H1 (cell line): ENCODE measurements around the gene MEGF11. TPM values are rescaled to one million over a fixed set of nuclear protein-coding genes. Genes with fewer than 3 reads are reported as not detected.

Experiments
- CTCF ChIA-PET: fragments of 300-600 bp; sonication (Branson Sonifier 250); formaldehyde crosslinking; loops from one replicate; lab custom pipeline; 2021; ENCODE audit not compliant: partially characterized antibody; lab: Charles Lee
- POLR2A ChIA-PET: fragments of 300-600 bp; sonication (Branson Sonifier 250); formaldehyde crosslinking; loops from one replicate; lab custom pipeline; 2021; ENCODE audit warnings: inconsistent platforms; ENCODE audit not compliant: partially characterized antibody; lab: Charles Lee
- DNase-seq, 2 experiments: peaks; one replicate each; pipeline versions ENCODE4 v3.0.0 to v3.0.0-alpha.2; 2010 to 2022; ENCODE audit warnings: low spot score in 2 of 2, low read depth in 1 of 2, mixed read lengths in 1 of 2
- FAIRE-seq: peaks from 2 replicates; lab custom pipeline; 2011; peaks lifted over from hg19 to GRCh38; lab: Jason Lieb, UNC
- H2AFZ ChIP-seq: 2 replicates; pipeline ENCODE4 v1.8.1; 2012; ENCODE audit warnings: low read length, inconsistent platforms
- H2AK5ac ChIP-seq: 2 replicates; pipeline ENCODE4 v1.6.1; 2013; ENCODE audit warnings: low read depth, low read length
- H2BK120ac ChIP-seq: replicated peaks from 2 replicates; pipeline ENCODE3; 2013; ENCODE audit warnings: low read depth, low read length, inconsistent platforms
- H2BK12ac ChIP-seq: 2 replicates; pipeline ENCODE4 v1.6.1; 2013; ENCODE audit warnings: low read depth, low read length
- H2BK15ac ChIP-seq: 2 replicates; pipeline ENCODE4 v1.6.1; 2013; ENCODE audit warnings: low read length
- H2BK20ac ChIP-seq: 2 replicates; pipeline ENCODE4 v1.6.1; 2013; ENCODE audit warnings: low read length
- H2BK5ac ChIP-seq: 2 replicates; pipeline ENCODE4 v1.6.1; 2013; ENCODE audit warnings: low read depth, low read length
- H3K14ac ChIP-seq: 2 replicates; pipeline ENCODE4 v1.6.1; 2013; ENCODE audit warnings: inconsistent platforms; ENCODE audit not compliant: insufficient read length
- H3K18ac ChIP-seq: 2 replicates; pipeline ENCODE4 v1.6.1; 2013; ENCODE audit warnings: low read length; ENCODE audit errors: extremely low read depth
- H3K23ac ChIP-seq: 2 replicates; pipeline ENCODE4 v1.6.1; 2013; ENCODE audit warnings: inconsistent platforms; ENCODE audit not compliant: insufficient read length
- H3K23me2 ChIP-seq: 2 replicates; pipeline ENCODE4 v1.6.1; 2013; ENCODE audit warnings: low read depth, low read length
- H3K27ac ChIP-seq: 2 replicates; pipeline ENCODE4 v1.6.1; 2011; ENCODE audit warnings: low read depth, low read length, inconsistent platforms
- H3K27me3 ChIP-seq, 4 experiments: replicated peaks in 1 of 4; 1 replicate in 1 of 4; 2 replicates in 3 of 4; pipeline versions ENCODE4 v1.6.1 to v1.8.1; 2011 to 2013; ENCODE audit warnings: low read length in 3 of 4, mild to moderate bottlenecking in 3 of 4, inconsistent platforms in 2 of 4, mixed read lengths in 2 of 4, moderate library complexity in 1 of 4; ENCODE audit not compliant: control insufficient read depth in 3 of 4, insufficient read depth in 3 of 4; ENCODE audit errors: extremely low read depth in 1 of 4
- H3K36me3 ChIP-seq, 4 experiments: 2 replicates each; pipeline versions ENCODE4 v1.6.1 to v1.8.1; 2011 to 2013; ENCODE audit warnings: mild to moderate bottlenecking in 4 of 4, low read length in 3 of 4, moderate library complexity in 2 of 4, control low read depth in 1 of 4, inconsistent platforms in 1 of 4; ENCODE audit not compliant: insufficient read depth in 4 of 4, control insufficient read depth in 2 of 4
- H3K4ac ChIP-seq: replicated peaks from 2 replicates; pipeline ENCODE3; 2013; ENCODE audit warnings: low read length, low read depth, mixed read lengths, inconsistent platforms; ENCODE audit not compliant: insufficient read length
- H3K4me1 ChIP-seq, 4 experiments: replicated peaks in 1 of 4; 1 replicate in 1 of 4; 2 replicates in 3 of 4; pipeline versions ENCODE4 v1.6.1 to v1.8.1; 2011 to 2013; ENCODE audit warnings: low read length in 3 of 4, inconsistent platforms in 2 of 4, mixed read lengths in 1 of 4; ENCODE audit not compliant: insufficient read depth in 4 of 4, control insufficient read depth in 3 of 4
- H3K4me2 ChIP-seq, 2 experiments: 2 replicates each; pipeline versions ENCODE4 v1.6.1 to v1.8.1; 2011 to 2013; ENCODE audit warnings: low read depth in 2 of 2, low read length in 2 of 2, control low read depth in 1 of 2, inconsistent platforms in 1 of 2, mild to moderate bottlenecking in 1 of 2; ENCODE audit not compliant: insufficient read depth in 1 of 2
- H3K4me3 ChIP-seq, 4 experiments: fragments of 200-600, 300-600 bp in 1 of 4; sonication (generic), shearing (Covaris generic), sonication (Bioruptor Twin) in 1 of 4; 2 replicates each; pipeline versions ENCODE4 v1.5.1 to v1.8.1; 2011 to 2016; ENCODE audit warnings: low read length in 4 of 4, low read depth in 3 of 4, control low read depth in 2 of 4, inconsistent platforms in 2 of 4, mild to moderate bottlenecking in 2 of 4, mixed read lengths in 1 of 4, moderate library complexity in 1 of 4; ENCODE audit not compliant: insufficient read depth in 2 of 4; ENCODE audit errors: extremely low read depth in 1 of 4
- H3K56ac ChIP-seq: replicated peaks from 2 replicates; pipeline ENCODE3; 2013; ENCODE audit warnings: low read depth, mild to moderate bottlenecking, mixed read lengths, low read length, inconsistent platforms; ENCODE audit not compliant: insufficient read length
- H3K79me1 ChIP-seq: 2 replicates; pipeline ENCODE4 v1.6.1; 2013; ENCODE audit warnings: low read depth, low read length, control low read depth
- H3K79me2 ChIP-seq, 2 experiments: 2 replicates each; pipeline versions ENCODE4 v1.6.1 to v1.8.1; 2012 to 2013; ENCODE audit warnings: low read length in 2 of 2, mild to moderate bottlenecking in 2 of 2, inconsistent platforms in 1 of 2; ENCODE audit not compliant: insufficient read depth in 2 of 2, control insufficient read depth in 1 of 2
- H3K9ac ChIP-seq, 4 experiments: replicated peaks in 1 of 4; 1 replicate in 1 of 4; 2 replicates in 3 of 4; pipeline versions ENCODE4 v1.6.1 to v1.8.1; 2011 to 2013; ENCODE audit warnings: low read depth in 3 of 4, low read length in 3 of 4, control low read depth in 2 of 4, mild to moderate bottlenecking in 2 of 4, moderate library complexity in 2 of 4, inconsistent platforms in 1 of 4; ENCODE audit errors: extremely low read depth in 1 of 4
- H3K9me3 ChIP-seq, 2 experiments: 2 replicates each; pipeline versions ENCODE4 v1.6.1 to v1.8.1; 2012 to 2013; ENCODE audit warnings: mild to moderate bottlenecking in 2 of 2, moderate library complexity in 2 of 2, control low read depth in 1 of 2, inconsistent platforms in 1 of 2, low read depth in 1 of 2, low read length in 1 of 2, mixed read lengths in 1 of 2; ENCODE audit not compliant: insufficient read depth in 2 of 2
- H4K20me1 ChIP-seq, 2 experiments: replicated peaks in 1 of 2; 2 replicates each; pipeline versions ENCODE3 to v1.8.1; 2011 to 2013; ENCODE audit warnings: inconsistent platforms in 2 of 2, low read length in 2 of 2, mild to moderate bottlenecking in 1 of 2; ENCODE audit not compliant: insufficient read depth in 2 of 2, control insufficient read depth in 1 of 2
- H4K5ac ChIP-seq: 2 replicates; pipeline ENCODE4 v1.6.1; 2013; ENCODE audit warnings: low read length, low read depth, mixed read lengths, inconsistent platforms; ENCODE audit not compliant: insufficient read length
- H4K8ac ChIP-seq: 2 replicates; pipeline ENCODE4 v1.8.0; 2013; ENCODE audit warnings: mild to moderate bottlenecking, moderate library complexity, low read length, inconsistent platforms; ENCODE audit not compliant: insufficient read depth; ENCODE audit errors: extremely low read depth
- H4K91ac ChIP-seq: replicated peaks from 2 replicates; pipeline ENCODE3; 2013; ENCODE audit warnings: low read length, mixed read lengths, inconsistent platforms; ENCODE audit not compliant: insufficient read length
- EP300 ChIP-seq, 2 experiments: IDR thresholded peaks; 1 replicate in 1 of 2; 2 replicates in 1 of 2; pipeline ENCODE4 v1.6.1; 2011 to 2012; ENCODE audit warnings: low read depth in 2 of 2, low read length in 2 of 2, mild to moderate bottlenecking in 2 of 2, borderline replicate concordance in 1 of 2, inconsistent platforms in 1 of 2, moderate library complexity in 1 of 2
- HDAC6 ChIP-seq: IDR thresholded peaks from one replicate; pipeline ENCODE4 v1.7.1; 2012; ENCODE audit warnings: low read depth, mild to moderate bottlenecking, inconsistent platforms, low read length, moderate library complexity
- KDM1A ChIP-seq: fragments of 200-600, 300-600 bp; sonication (generic); IDR thresholded peaks from 2 replicates; pipeline ENCODE4 v1.7.1; 2016; ENCODE audit warnings: mild to moderate bottlenecking, low read length, borderline replicate concordance
- POU5F1 ChIP-seq: IDR thresholded peaks from 2 replicates; pipeline ENCODE4 v1.6.1; 2011; ENCODE audit warnings: low read depth, mild to moderate bottlenecking, low read length, moderate library complexity
- RBBP5 ChIP-seq: IDR thresholded peaks from 2 replicates; pipeline ENCODE4 v1.7.1; 2012; ENCODE audit warnings: low read depth, mild to moderate bottlenecking, inconsistent platforms, low read length, moderate library complexity, borderline replicate concordance
- RXRA ChIP-seq: IDR thresholded peaks from 2 replicates; pipeline ENCODE4 v1.6.1; 2011; ENCODE audit warnings: low read depth, mild to moderate bottlenecking, low read length, moderate library complexity; ENCODE audit not compliant: insufficient read depth
- SP1 ChIP-seq: IDR thresholded peaks from 2 replicates; pipeline ENCODE4 v1.6.1; 2011; ENCODE audit warnings: low read depth, low read length
- SP4 ChIP-seq: IDR thresholded peaks from 2 replicates; pipeline ENCODE4 v1.6.1; 2012; ENCODE audit warnings: low read length, inconsistent platforms
- SRF ChIP-seq: IDR thresholded peaks from 2 replicates; pipeline ENCODE4 v1.6.1; 2011; ENCODE audit warnings: mild to moderate bottlenecking, low read depth, low read length, moderate library complexity
- TCF12 ChIP-seq: IDR thresholded peaks from 2 replicates; pipeline ENCODE4 v1.6.1; 2011; ENCODE audit warnings: low read depth, mild to moderate bottlenecking, low read length
- ZNF274 ChIP-seq: IDR thresholded peaks from 2 replicates; pipeline ENCODE4 v1.7.0; 2012; ENCODE audit warnings: low read length, borderline replicate concordance; ENCODE audit errors: extremely low read depth
- WGBS, 2 experiments: shearing (Covaris generic) in 1 of 2; methylation state at CpG; one replicate each; pipeline versions ENCODE4 v1.1.6 to v1.1.7; 2013 to 2015; ENCODE audit warnings: low lambda C conversion rate in 2 of 2, mixed read lengths in 2 of 2, inconsistent platforms in 1 of 2, low coverage in 1 of 2, missing lambda C conversion rate in 1 of 2; ENCODE audit not compliant: insufficient replicate concordance in 2 of 2, insufficient coverage in 1 of 2, insufficient read length in 1 of 2; ENCODE audit errors: extremely low coverage in 1 of 2, missing lambda C conversion rate in 1 of 2; 5-methylcytosine and 5-hydroxymethylcytosine counted together
- polyA plus RNA-seq, 7 experiments: library from polyadenylated mRNA; depleted of rRNA in 3 of 7; stranded (reverse) in 5 of 7; unstranded in 2 of 7; fragments of >200 nt in 5 of 7; fragments of 200-250 nt in 2 of 7; gene quantifications; 1 replicate in 5 of 7; 2 replicates in 1 of 7; 4 replicates in 1 of 7; pipeline versions ENCODE4 v1.2.1 to v1.2.3, GENCODE V29; 2011 to 2013; ENCODE audit warnings: missing spikeins in 2 of 7, mixed read lengths in 2 of 7
- total RNA-seq: library from RNA; stranded (reverse); fragmentation: NEBNext Ultra II Directional; extraction: Animal tissue kit (Norgen Biotek cat#: 25700); gene quantifications from 2 replicates; pipeline ENCODE4 v1.2.1, GENCODE V29; 2021
- TF ChIP-seq, protein P1 (sequence below): IDR thresholded peaks from 2 replicates; pipeline ENCODE4 v1.6.1; 2012; ENCODE audit warnings: inconsistent platforms

Gene MEGF11
- total and polyA plus RNA-seq, 2 of the 8 experiments (the other 6 are each of a cell fraction or from before 2014, with no cell fraction given), result 4.4 to 4.8 TPM

DNA sequence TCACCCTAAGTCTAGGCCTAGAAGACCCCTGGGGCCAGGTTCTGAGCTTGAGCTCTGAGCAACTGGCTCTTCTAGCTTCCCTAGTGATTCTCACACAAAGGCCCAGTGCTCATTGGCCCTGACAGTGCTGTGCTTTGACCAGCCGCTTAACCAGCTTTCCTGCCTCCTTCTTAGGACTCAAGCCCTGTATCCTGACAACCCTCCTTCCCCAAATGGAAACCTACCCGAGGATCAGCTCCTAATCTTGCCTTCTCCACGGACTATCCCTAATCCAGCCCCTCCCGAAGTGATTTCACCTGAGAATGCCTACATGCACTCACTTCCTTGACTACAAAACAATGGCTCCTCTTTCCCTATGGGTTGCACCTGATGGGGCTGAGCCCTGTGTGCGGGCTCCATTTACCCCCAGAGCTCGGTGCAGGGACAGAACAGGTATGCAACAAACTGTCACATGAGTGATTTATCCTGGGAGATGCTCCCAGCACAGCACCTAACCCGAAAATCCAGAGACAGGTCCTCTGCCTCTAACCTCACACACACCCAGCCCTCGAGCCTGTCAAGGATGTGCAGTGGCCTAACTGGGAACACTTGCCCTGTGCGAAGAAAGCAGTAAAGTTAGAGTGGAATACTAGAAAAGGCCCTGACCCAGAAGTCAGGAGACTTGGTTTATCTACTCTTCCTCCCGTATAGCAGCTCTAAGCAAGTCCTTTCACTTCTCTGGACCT lies 2.3 kb downstream of the MEGF11 start:
- CTCF ChIA-PET, result interaction anchor here (0.5 to 5.9 kb wide), 13 partner anchors 9 to 593 kb away, joined by 3 to 31 read pairs (median 5); no protein-coding TSS in a partner anchor
- H3K4me3 ChIP-seq, result peak overlapping the region; percentile 27 to 88 (median 48); a peak in 5 of 8 replicates
- H2BK15ac ChIP-seq, result peak overlapping the region; percentile 31; the same call in 1 of the 2 replicates
- TF ChIP-seq SP4, result peak; percentile 40; the same call in 1 of the 2 replicates
- no peak for TF ChIP-seq RBBP5
- TF ChIP-seq POU5F1, result no peak
- TF ChIP-seq EP300 (IDR thresholded peaks at IDR 0.05; ENCODE audit: borderline replicate concordance in 1 of 2, low read depth in 2 of 2, low read length in 2 of 2), result no peak
- no peak for TF ChIP-seq SRF
- TF ChIP-seq, protein P1, sequence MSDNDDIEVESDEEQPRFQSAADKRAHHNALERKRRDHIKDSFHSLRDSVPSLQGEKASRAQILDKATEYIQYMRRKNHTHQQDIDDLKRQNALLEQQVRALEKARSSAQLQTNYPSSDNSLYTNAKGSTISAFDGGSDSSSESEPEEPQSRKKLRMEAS, result no peak
- no peak for TF ChIP-seq HDAC6
- no peak for TF ChIP-seq SP1
- 0 out of 2 replicates have a peak, but pooled peaks have one; percentile 28 for TF ChIP-seq KDM1A
- no peak for TF ChIP-seq ZNF274
- no peak for TF ChIP-seq TCF12
- no peak for TF ChIP-seq RXRA

More for the DNA sequence above, 2.3 kb downstream of the MEGF11 start:
- peak overlapping the region; percentile 19; the same call in 1 of the 2 replicates for H2BK12ac ChIP-seq
- peak overlapping the region; percentile 86 to 96 for H3K4me2 ChIP-seq
- H2BK120ac ChIP-seq, result no peak overlapping the region
- H2AK5ac ChIP-seq, result no peak overlapping the region
- no peaks in the 10 kb centered on the region for H3K79me1 ChIP-seq
- no peaks in the 10 kb centered on the region for H3K36me3 ChIP-seq
- H4K8ac ChIP-seq, result no peak overlapping the region
- H3K56ac ChIP-seq, result no peak overlapping the region
- H3K9me3 ChIP-seq, result no peaks in the 10 kb centered on the region
- no peak overlapping the region for H3K18ac ChIP-seq
- no peak overlapping the region for H3K9ac ChIP-seq
- no peak overlapping the region for H2BK5ac ChIP-seq
- H3K23ac ChIP-seq, result no peak overlapping the region
- DNase-seq (peak in 1 of 2 experiments; percentile 63), FAIRE-seq (no peak)
- peak overlapping the region; percentile 66; the same call in 1 of the 2 replicates for H2BK20ac ChIP-seq
- no peak overlapping the region for H4K5ac ChIP-seq
- 24% methylated on average over 10 of the region's 10 CpGs; no CpG with 5 or more reads in 1 of the 2 experiments for WGBS, 2 experiments
- H3K79me2 ChIP-seq, result no peaks in the 10 kb centered on the region
- H3K27ac ChIP-seq, result no peak overlapping the region
- no peak overlapping the region for H3K14ac ChIP-seq
- no peak overlapping the region for H3K4ac ChIP-seq
- no peak overlapping the region for H4K91ac ChIP-seq
- POLR2A ChIA-PET, result interaction anchor here (0.7 to 1.4 kb wide), 4 partner anchors 8 to 254 kb away, joined by 3 read pairs; partner anchors contain the start of genes DIS3L, RPL4 and ZWILCH
- H3K23me2 ChIP-seq, result peaks cover 23% of the 10 kb centered on the region
- no peaks in the 10 kb centered on the region for H4K20me1 ChIP-seq
- H2AFZ ChIP-seq, result peak overlapping the region; percentile 54; the same call in 1 of the 2 replicates
- H3K4me1 ChIP-seq, result peaks cover 13 to 24% (median 14%) of the 10 kb centered on the region in 4 experiments
- peaks cover 20 to 56% (median 49%) of the 10 kb centered on the region in 4 experiments for H3K27me3 ChIP-seq
